Thoracic aorta (tissue), 2 donors: Measurements from ENCODE around the gene TEX22. TPM values are rescaled to one million over a fixed set of nuclear protein-coding genes. Genes with fewer than 3 reads are reported as not detected.

Experiments used
- ATAC-seq: fragments of 150-250 bp; one replicate; pipeline ENCODE4 v1.8.0; 2017; ENCODE audit warnings: low read depth; ENCODE audit not compliant: insufficient number of reproducible peaks, low FRiP score
- DNase-seq: peaks from one replicate; pipeline ENCODE4 v3.0.0-alpha.2; 2020; ENCODE audit warnings: low spot score
- H3K27ac ChIP-seq, 2 donors: fragments of 200-600 bp; sonication (generic); 1 replicate in 1 of 2; 2 replicates in 1 of 2; pipeline ENCODE4 v1.5.1; 2016; ENCODE audit warnings: mild to moderate bottlenecking in 2 of 2, moderate library complexity in 2 of 2
- H3K27me3 ChIP-seq: fragments of 200-600 bp; sonication (generic); replicated peaks from 2 replicates; pipeline ENCODE4 v1.6.0; 2016; ENCODE audit warnings: mild to moderate bottlenecking; ENCODE audit not compliant: insufficient read depth
- H3K36me3 ChIP-seq: fragments of 200-600 bp; sonication (generic); one replicate; pipeline ENCODE4 v1.5.1; 2016
- H3K4me1 ChIP-seq, 2 donors: fragments of 200-600 bp; sonication (generic); 1 replicate in 1 of 2; 2 replicates in 1 of 2; pipeline versions ENCODE4 v1.5.1 to v1.6.0; 2016; ENCODE audit warnings: low read depth in 2 of 2, mild to moderate bottlenecking in 1 of 2; ENCODE audit not compliant: control insufficient read depth in 1 of 2
- H3K4me3 ChIP-seq: fragments of 200-600 bp; sonication (generic); 2 replicates; pipeline ENCODE4 v1.5.1; 2016; ENCODE audit warnings: mild to moderate bottlenecking
- H3K9me3 ChIP-seq: fragments of 200-600 bp; sonication (generic); 2 replicates; pipeline ENCODE4 v1.5.1; 2016
- total RNA-seq, 2 donors: library from RNA; depleted of rRNA; stranded (reverse); fragments of >200 nt; gene quantifications; one replicate each; pipeline versions ENCODE4 v1.1.0 to v1.2.3, GENCODE V29; 2016
- TF ChIP-seq, protein P1 (sequence below): fragments of 200-600 bp; sonication (generic); IDR thresholded peaks from one replicate; pipeline ENCODE4 v1.5.1; 2019; ENCODE audit warnings: antibody characterized with exemption

Gene TEX22
- total RNA-seq, 2 donors from 2014 or later = not detected

DNA sequence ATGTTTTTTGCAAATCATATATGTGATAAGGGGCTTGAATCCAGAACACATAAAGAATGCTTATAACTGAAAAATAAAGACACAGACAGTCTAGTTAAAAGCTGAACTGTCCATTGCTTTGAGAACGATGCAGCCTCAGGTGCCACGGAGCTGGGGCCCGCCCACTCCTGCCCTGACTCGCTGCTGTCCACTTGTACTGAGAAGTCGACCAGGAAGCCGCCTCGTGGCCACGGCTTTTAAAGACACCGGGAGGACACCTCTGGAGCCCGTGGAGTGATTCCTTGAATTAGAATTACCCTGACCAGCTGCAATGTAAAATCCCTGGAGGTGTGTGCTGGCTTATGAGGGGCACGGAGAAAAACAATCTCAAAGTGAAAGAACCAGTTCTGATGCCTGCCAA, 23.9 kb upstream of the TEX22 start:
- no peaks in the 10 kb centered on the region for H3K36me3 ChIP-seq
- no peaks in the 10 kb centered on the region for H3K4me1 ChIP-seq
- no peak for ATAC-seq
- no peak for DNase-seq
- H3K27me3 ChIP-seq = no peaks in the 10 kb centered on the region
- TF ChIP-seq, protein P1, sequence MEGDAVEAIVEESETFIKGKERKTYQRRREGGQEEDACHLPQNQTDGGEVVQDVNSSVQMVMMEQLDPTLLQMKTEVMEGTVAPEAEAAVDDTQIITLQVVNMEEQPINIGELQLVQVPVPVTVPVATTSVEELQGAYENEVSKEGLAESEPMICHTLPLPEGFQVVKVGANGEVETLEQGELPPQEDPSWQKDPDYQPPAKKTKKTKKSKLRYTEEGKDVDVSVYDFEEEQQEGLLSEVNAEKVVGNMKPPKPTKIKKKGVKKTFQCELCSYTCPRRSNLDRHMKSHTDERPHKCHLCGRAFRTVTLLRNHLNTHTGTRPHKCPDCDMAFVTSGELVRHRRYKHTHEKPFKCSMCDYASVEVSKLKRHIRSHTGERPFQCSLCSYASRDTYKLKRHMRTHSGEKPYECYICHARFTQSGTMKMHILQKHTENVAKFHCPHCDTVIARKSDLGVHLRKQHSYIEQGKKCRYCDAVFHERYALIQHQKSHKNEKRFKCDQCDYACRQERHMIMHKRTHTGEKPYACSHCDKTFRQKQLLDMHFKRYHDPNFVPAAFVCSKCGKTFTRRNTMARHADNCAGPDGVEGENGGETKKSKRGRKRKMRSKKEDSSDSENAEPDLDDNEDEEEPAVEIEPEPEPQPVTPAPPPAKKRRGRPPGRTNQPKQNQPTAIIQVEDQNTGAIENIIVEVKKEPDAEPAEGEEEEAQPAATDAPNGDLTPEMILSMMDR = no peak
- no peak overlapping the region for H3K27ac ChIP-seq
- no peak overlapping the region for H3K4me3 ChIP-seq
- H3K9me3 ChIP-seq = no peaks in the 10 kb centered on the region

DNA sequence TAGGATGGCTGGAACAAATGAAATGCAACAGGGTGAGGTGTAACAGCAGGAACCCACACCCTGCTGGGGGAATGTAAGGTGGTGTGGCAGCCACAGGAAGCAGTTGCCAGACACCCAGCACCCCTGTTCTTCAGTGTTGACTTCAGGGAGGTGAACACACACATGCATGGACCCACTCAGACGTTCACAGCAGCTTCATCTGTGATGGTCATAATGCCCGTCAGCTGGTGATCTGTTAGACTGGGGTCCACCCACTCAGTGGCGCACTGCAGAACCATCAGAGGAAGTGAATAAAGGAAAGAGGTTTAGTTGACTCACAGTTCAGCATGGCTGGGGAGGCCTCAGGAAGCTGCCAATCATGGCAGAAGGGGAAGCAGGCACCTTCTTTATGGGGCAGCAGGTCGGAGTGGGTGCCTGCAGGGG, 22.7 kb upstream of the TEX22 start:
- Histone ChIP-seq H3K27ac (no peak overlapping the region), H3K36me3 (peaks cover 5% of the 10 kb centered on the region), H3K4me1 (no peaks in the 10 kb centered on the region), H3K9me3 (no peaks in the 10 kb centered on the region), H3K27me3 (no peaks in the 10 kb centered on the region), H3K4me3 (no peak overlapping the region)
- TF ChIP-seq, protein P1 = no peak
- DNase-seq (no peak), ATAC-seq (no peak)

DNA sequence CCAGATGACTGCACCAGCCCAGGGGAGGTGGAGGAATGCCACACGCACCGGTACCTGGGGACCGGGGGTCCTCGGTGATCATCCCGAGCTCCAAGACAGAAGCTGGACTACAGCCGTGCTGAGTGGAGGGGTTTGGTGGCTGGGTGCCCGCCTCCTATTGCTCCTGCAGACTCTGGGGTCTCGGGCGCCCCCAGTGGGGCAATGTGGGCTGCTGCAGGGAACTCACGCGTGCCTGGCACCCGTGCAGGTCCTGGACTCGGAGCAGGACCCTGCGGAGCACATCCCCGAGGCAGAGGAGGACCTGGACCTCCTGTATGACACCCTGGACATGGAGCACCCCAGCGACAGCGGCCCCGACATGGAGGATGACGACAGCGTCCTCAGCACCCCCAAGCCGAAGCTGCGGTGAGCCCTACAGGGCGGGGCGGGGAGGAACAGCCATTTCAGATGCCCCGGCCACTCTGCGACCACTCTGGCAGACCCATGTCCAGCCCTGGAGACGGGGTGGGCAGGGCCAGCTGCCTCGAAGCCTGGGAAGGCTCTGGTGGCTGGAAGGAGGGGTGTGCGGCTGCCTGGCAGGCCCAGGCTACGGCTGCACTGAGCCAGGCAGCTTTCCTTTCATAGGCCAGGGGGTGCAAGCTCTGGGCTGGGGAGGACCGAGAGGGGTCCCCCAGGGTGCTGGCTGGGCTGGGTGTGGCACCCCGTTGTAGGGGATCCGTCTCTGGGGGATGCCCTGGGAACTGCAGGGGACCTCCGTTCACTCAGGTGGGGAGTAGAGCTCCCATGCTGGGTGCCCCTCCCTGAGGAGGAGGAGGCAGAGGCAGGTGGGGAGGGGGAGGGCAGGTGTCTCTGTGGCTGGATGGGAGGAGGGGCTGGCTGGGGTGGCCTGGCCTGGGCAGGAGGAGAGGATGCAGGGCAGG, 21.6 kb upstream of the TEX22 start:
- Histone ChIP-seq H3K27me3 (no peaks in the 10 kb centered on the region), H3K9me3 (no peaks in the 10 kb centered on the region), H3K27ac (no peak overlapping the region), H3K4me3 (no peak overlapping the region), H3K36me3 (peaks cover 11% of the 10 kb centered on the region), H3K4me1 (no peaks in the 10 kb centered on the region)
- TF ChIP-seq, protein P1 = no peak
- ATAC-seq (no peak), DNase-seq (no peak)

DNA sequence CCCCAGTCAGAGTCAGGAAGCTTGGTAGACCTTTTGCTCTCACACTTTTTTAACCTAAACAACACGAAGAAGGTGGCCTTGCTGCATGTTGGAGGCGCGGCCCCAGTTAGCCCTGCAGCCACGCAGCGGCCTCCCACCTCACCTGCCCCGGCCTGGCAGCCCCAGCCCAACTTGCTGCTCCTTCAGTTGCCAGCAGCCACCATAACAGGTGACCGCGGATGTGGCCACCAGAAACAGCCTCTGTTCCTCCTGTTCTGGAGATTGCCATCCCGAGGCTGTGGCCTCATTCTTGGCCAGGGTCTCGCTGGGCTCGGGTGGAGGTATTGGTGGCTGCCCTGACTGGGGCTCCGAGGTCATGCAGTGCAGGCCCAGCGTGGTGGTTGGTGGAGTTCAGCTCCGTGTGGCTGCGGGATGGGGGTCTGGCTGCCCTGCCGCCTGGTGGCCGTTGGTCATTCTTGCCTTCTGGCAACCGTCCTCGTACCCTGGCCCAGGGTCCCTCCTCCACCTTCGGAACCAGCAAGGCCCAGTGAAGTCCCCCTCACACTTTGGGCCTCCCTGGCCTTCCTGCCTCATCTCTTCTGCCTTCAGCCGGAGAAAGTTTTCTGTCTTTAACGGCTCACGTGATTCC, 20.7 kb upstream of the TEX22 start:
- no peak overlapping the region for H3K27ac ChIP-seq
- H3K4me3 ChIP-seq = no peak overlapping the region
- H3K27me3 ChIP-seq = no peaks in the 10 kb centered on the region
- TF ChIP-seq, protein P1 = no peak
- no peak for ATAC-seq
- H3K9me3 ChIP-seq = no peaks in the 10 kb centered on the region
- no peak for DNase-seq
- H3K4me1 ChIP-seq = no peaks in the 10 kb centered on the region
- peaks cover 19% of the 10 kb centered on the region for H3K36me3 ChIP-seq

DNA sequence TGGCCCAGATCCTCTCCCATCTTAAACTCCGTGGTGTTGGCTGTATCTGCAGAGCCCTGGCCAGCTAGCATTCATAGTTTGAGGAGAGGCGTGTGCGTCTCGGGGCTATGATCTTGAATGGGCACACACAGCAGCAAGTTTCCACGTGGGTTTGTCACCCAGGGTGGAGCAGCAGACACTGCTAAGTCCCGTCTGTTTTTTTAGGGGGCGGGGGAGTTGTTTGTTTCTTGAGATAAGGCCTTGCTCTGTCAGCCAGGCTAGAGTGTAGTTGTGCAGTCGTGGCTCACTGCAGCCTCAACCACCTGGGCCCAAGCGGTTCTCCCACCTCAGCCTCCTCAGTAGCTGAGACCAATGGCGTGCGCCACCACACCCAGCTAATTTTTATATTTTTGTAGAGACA, 20.1 kb upstream of the TEX22 start:
- TF ChIP-seq, protein P1 = no peak
- no peak overlapping the region for H3K27ac ChIP-seq
- H3K4me1 ChIP-seq = no peaks in the 10 kb centered on the region
- peaks cover 24% of the 10 kb centered on the region for H3K36me3 ChIP-seq
- ATAC-seq (no peak), DNase-seq (no peak)
- no peaks in the 10 kb centered on the region for H3K27me3 ChIP-seq
- no peak overlapping the region for H3K4me3 ChIP-seq
- H3K9me3 ChIP-seq = no peaks in the 10 kb centered on the region
